ENCODE results near the gene RNFT2.

- TF ChIP-seq POLR2A (IDR thresholded peaks at IDR 0.05; ENCODE audit: low read length): no peak
- TF ChIP-seq GATA1 (IDR thresholded peaks at IDR 0.05; ENCODE audit: low read depth, low read length): no peak
Measured at GRCh38 chr12:116898669-116899068, 160.6 kb downstream of the RNFT2 start.

Measured in erythroblast (primary cell).